PC-9 (cell line): ENCODE measurements around the gene ITGAX. TPM values are rescaled to one million over a fixed set of nuclear protein-coding genes. Genes with fewer than 3 reads are reported as not detected.
"Not testable (repeated sequence)": the region's sequence is repeated elsewhere in the genome, so short reads cannot be mapped to it uniquely, and the experiment has no call there.

Source experiments
- BruUV-seq: library from RNA; stranded (reverse); fragments of 400-500 nt; replicated peaks from 2 replicates; lab custom pipeline; 2021; lab: Mats Ljungman, UMichigan
- CTCF ChIA-PET: fragments of 300-600 bp; sonication (Branson Sonifier 250); formaldehyde crosslinking; loops from one replicate; lab custom pipeline; 2022; ENCODE audit warnings: antibody characterized with exemption; lab: Charles Lee
- POLR2A ChIA-PET: fragments of 300-600 bp; sonication (Branson Sonifier 250); formaldehyde crosslinking; loops from one replicate; lab custom pipeline; 2022; ENCODE audit warnings: antibody characterized with exemption; ENCODE audit not compliant: unreplicated experiment; lab: Charles Lee
- DNase-seq, 2 experiments: peaks; one replicate each; pipeline versions ENCODE4 v3.0.0 to v3.0.0-alpha.2; 2015 to 2022; ENCODE audit warnings: mixed read lengths in 1 of 2
- H2AFZ ChIP-seq: fragments of 200-600 bp; sonication (generic); 2 replicates; pipeline ENCODE4 v1.8.1; 2017; ENCODE audit warnings: antibody characterized with exemption
- H3F3A ChIP-seq: fragments of 200-600 bp; sonication (generic); 2 replicates; pipeline ENCODE4 v1.8.1; 2017; ENCODE audit warnings: antibody characterized with exemption, mild to moderate bottlenecking, low read depth; ENCODE audit not compliant: insufficient read depth
- H3K27ac ChIP-seq: fragments of 200-600 bp; sonication (generic); 2 replicates; pipeline ENCODE4 v1.6.1; 2016; ENCODE audit warnings: mixed run types
- H3K27me3 ChIP-seq: fragments of 200-600 bp; sonication (generic); 2 replicates; pipeline ENCODE4 v1.6.1; 2016; ENCODE audit warnings: low read depth, mixed run types; ENCODE audit not compliant: insufficient read depth
- H3K36me3 ChIP-seq: fragments of 200-600 bp; sonication (generic); 2 replicates; pipeline ENCODE4 v1.6.1; 2016; ENCODE audit warnings: low read depth, mixed run types
- H3K4me1 ChIP-seq: fragments of 200-600 bp; sonication (generic); replicated peaks from 2 replicates; pipeline ENCODE4 v1.6.1; 2016; ENCODE audit warnings: mixed run types; ENCODE audit not compliant: insufficient read depth
- H3K4me2 ChIP-seq: fragments of 200-600 bp; sonication (generic); 2 replicates; pipeline ENCODE4 v1.6.1; 2017; ENCODE audit warnings: mixed run types
- H3K4me3 ChIP-seq: fragments of 200-600 bp; sonication (generic); 2 replicates; pipeline ENCODE4 v1.6.1; 2016; ENCODE audit warnings: mixed run types
- H3K79me2 ChIP-seq: fragments of 200-600 bp; sonication (generic); 2 replicates; pipeline ENCODE4 v1.6.1; 2017; ENCODE audit warnings: low read depth, mixed run types
- H3K9me2 ChIP-seq: fragments of 200-600 bp; sonication (generic); 2 replicates; pipeline ENCODE4 v1.8.1; 2017; ENCODE audit warnings: mild to moderate bottlenecking; ENCODE audit not compliant: insufficient read depth
- H3K9me3 ChIP-seq: fragments of 200-600 bp; sonication (generic); 2 replicates; pipeline ENCODE4 v1.8.1; 2016; ENCODE audit warnings: low read depth; ENCODE audit not compliant: insufficient read depth
- H4K20me1 ChIP-seq: fragments of 200-600 bp; sonication (generic); 2 replicates; pipeline ENCODE4 v1.8.1; 2017; ENCODE audit not compliant: insufficient read depth
- EZH2 ChIP-seq: fragments of 200-600 bp; sonication (generic); IDR thresholded peaks from 2 replicates; pipeline ENCODE4 v1.8.0; 2017; ENCODE audit warnings: antibody characterized with exemption, low read depth
- intact Hi-C: fragments of 100-400 bp; cut with micrococcal nuclease; formaldehyde crosslinking; loops from one replicate; pipeline ENCODE4 v1.10.0; 2022; ENCODE audit not compliant: unreplicated experiment
- total RNA-seq: library from RNA; stranded (reverse); gene quantifications from 2 replicates; pipeline ENCODE4 v1.2.3, GENCODE V29; 2021
- TF ChIP-seq, protein P1 (sequence below): fragments of 200-600 bp; sonication (generic); conservative IDR thresholded peaks from 2 replicates; pipeline ENCODE4 v1.6.1; 2017; ENCODE audit warnings: mixed run types, antibody characterized with exemption, mild to moderate bottlenecking, moderate library complexity

Gene ITGAX
- total RNA-seq, 1 experiment from 2014 or later, result 1.1 TPM

GRCh38 chr16:31414706-31415105 is 59.7 kb downstream of the ITGAX start:
- TF ChIP-seq, protein P1, sequence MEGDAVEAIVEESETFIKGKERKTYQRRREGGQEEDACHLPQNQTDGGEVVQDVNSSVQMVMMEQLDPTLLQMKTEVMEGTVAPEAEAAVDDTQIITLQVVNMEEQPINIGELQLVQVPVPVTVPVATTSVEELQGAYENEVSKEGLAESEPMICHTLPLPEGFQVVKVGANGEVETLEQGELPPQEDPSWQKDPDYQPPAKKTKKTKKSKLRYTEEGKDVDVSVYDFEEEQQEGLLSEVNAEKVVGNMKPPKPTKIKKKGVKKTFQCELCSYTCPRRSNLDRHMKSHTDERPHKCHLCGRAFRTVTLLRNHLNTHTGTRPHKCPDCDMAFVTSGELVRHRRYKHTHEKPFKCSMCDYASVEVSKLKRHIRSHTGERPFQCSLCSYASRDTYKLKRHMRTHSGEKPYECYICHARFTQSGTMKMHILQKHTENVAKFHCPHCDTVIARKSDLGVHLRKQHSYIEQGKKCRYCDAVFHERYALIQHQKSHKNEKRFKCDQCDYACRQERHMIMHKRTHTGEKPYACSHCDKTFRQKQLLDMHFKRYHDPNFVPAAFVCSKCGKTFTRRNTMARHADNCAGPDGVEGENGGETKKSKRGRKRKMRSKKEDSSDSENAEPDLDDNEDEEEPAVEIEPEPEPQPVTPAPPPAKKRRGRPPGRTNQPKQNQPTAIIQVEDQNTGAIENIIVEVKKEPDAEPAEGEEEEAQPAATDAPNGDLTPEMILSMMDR, result no peak
- TF ChIP-seq EZH2, result no peak
- ChIA-PET POLR2A (no interaction called here), CTCF (no interaction called here)
- Histone ChIP-seq H3K27me3 (peaks cover 27% of the 10 kb centered on the region; the same call in 1 of the 2 replicates), H3K4me1 (no peaks in the 10 kb centered on the region), H3K36me3 (no peaks in the 10 kb centered on the region), H3K9me3 (no peaks in the 10 kb centered on the region), H4K20me1 (no peaks in the 10 kb centered on the region), H3K4me3 (no peak overlapping the region), H3K79me2 (no peaks in the 10 kb centered on the region), H3K27ac (no peak overlapping the region), H3K9me2 (no peaks in the 10 kb centered on the region), H2AFZ (no peak overlapping the region), H3F3A (no peaks in the 10 kb centered on the region), H3K4me2 (no peak overlapping the region)
- intact Hi-C loops, result no loop called here
- DNase-seq, result no peak
- no TSS peak for BruUV-seq

- no peak overlapping the region for H2AFZ ChIP-seq
- DNase-seq, result no peak
- H3K4me1 ChIP-seq, result no peaks in the 10 kb centered on the region
- H3K9me2 ChIP-seq, result no peaks in the 10 kb centered on the region
- no peaks in the 10 kb centered on the region for H4K20me1 ChIP-seq
- CTCF ChIA-PET, result no interaction called here
- no TSS peak for BruUV-seq
- no peaks in the 10 kb centered on the region for H3K79me2 ChIP-seq
- no peaks in the 10 kb centered on the region for H3K9me3 ChIP-seq
- POLR2A ChIA-PET, result no interaction called here
- intact Hi-C loops, result no loop called here
- H3F3A ChIP-seq, result no peaks in the 10 kb centered on the region
- H3K4me3 ChIP-seq, result no peak overlapping the region
- no peak overlapping the region for H3K4me2 ChIP-seq
- H3K27ac ChIP-seq, result no peak overlapping the region
- peaks cover 36% of the 10 kb centered on the region; the same call in 1 of the 2 replicates for H3K27me3 ChIP-seq
- H3K36me3 ChIP-seq, result no peaks in the 10 kb centered on the region
- TF ChIP-seq, protein P1, result no peak
- no peak for TF ChIP-seq EZH2
Observed at GRCh38 chr16:31416371-31416770, 61.4 kb downstream of the ITGAX start.

GRCh38 chr16:31417036-31417435 is 62.1 kb downstream of the ITGAX start:
- H4K20me1 ChIP-seq, H3F3A ChIP-seq, H2AFZ ChIP-seq, intact Hi-C loops, H3K79me2 ChIP-seq, CTCF ChIA-PET, H3K4me2 ChIP-seq, H3K36me3 ChIP-seq, H3K4me1 ChIP-seq, H3K27ac ChIP-seq, BruUV-seq, H3K4me3 ChIP-seq, H3K9me2 ChIP-seq, H3K9me3 ChIP-seq, POLR2A ChIA-PET, DNase-seq: not testable (repeated sequence)
- H3K27me3 ChIP-seq, result peaks cover 40% of the 10 kb centered on the region; the same call in 1 of the 2 replicates

DNA sequence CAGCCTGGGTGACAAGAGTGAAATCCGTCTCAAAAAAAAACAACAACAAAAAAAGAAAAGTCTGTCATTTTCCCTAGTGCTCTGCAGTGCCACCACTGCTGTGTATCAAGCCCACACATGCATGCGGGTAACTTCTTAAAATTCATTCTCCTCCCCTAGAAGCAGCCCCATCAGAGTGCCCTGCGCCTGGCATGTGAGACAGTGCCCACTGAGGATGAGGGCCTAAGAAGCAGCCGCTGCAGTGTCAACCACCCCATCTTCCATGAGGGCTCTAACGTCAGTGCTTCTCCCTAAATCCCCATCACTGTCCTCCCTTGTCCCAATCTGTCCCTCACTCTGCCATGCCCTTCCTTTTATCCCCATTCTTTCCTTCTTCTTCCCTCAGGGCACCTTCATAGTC is 62.9 kb downstream of the ITGAX start:
- H3K9me2 ChIP-seq, result no peaks in the 10 kb centered on the region
- no peaks in the 10 kb centered on the region for H3K4me1 ChIP-seq
- intact Hi-C loops, result no loop called here
- no peak for DNase-seq
- CTCF ChIA-PET, result no interaction called here
- TF ChIP-seq, protein P1, result no peak
- TF ChIP-seq EZH2, result no peak
- no peaks in the 10 kb centered on the region for H3K9me3 ChIP-seq
- no peak overlapping the region for H3K4me2 ChIP-seq
- H3F3A ChIP-seq, result no peaks in the 10 kb centered on the region
- no peak overlapping the region for H2AFZ ChIP-seq
- H3K36me3 ChIP-seq, result no peaks in the 10 kb centered on the region
- no peaks in the 10 kb centered on the region for H4K20me1 ChIP-seq
- POLR2A ChIA-PET, result no interaction called here
- peaks cover 49% of the 10 kb centered on the region; the same call in 1 of the 2 replicates for H3K27me3 ChIP-seq
- H3K4me3 ChIP-seq, result no peak overlapping the region
- BruUV-seq, result no TSS peak
- no peaks in the 10 kb centered on the region for H3K79me2 ChIP-seq
- no peak overlapping the region for H3K27ac ChIP-seq
